Measurements from ENCODE around the gene MACO1.

The MACO1 gene

DNA sequence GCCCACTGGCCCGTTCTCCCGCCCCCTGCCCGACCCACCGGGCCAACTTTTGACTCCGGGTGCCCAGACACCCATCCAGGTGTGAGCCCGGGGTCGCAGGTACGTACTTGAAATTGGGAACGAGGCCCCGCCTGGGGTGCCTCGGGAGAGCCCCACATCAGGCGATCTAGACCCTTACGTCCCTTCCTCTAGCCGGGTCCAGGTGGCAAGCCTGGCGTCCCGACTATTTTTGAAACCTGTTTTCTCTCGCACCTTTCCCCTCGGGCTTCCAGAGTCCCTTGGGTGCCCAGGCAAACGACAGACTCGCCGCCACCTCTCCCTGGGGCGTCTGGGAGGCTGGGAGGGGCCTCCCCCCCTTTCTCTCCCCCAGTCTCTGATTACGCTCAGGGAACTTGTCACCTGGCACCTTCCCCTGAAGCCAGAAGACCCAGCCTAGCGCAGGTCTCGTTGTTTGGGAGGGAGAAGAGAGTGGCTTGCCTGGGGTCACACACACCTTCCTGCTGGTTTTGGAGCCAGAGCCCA is 113.6 kb downstream of the MACO1 start:
- DNase-seq = no peak

- DNase-seq = no peak
Measured at GRCh38 chr1:25544819-25545218, 114.1 kb downstream of the MACO1 start.

DNA sequence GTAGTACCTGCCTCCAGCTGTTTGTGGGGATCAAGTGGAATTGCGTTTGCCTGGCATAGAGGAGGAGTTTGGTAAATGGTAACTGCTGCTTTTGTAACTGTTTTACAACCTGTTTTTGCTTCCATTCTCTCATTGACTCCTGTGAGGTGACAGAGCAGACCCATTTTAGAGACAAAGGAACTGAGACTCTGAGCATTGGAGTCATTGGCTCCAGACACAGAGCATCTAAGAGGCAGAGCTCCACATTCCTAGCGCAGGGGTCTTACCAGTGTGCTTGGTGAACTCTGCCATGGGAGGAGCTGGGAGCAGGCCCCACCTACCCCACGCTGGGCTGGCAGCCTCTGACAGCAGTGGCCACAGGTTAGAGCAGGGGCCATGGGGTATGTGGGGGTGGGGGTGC is 115.1 kb downstream of the MACO1 start:
- DNase-seq = no peak

DNA sequence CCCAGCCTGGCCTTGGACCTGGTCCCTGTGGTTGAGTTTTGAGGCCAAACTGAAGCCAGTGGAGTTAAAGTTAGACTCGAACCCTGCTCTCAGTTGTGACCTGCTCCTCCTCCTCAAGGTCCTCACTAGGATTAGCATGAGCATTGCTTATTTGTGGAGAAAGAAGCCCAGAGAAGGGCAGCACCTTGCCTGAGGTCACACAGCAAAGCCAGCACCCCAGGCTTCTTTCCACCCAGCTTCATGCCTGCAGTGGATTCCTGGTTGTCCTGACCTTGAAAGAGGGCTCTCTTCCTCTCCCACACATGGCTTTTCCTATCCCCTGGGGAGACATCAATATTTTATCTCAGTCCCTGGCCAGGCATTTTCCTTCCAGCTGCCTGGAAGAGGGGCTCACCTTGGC is 115.5 kb downstream of the MACO1 start:
- no peak for DNase-seq

- DNase-seq = no peak
Measured at GRCh38 chr1:25548601-25549000, 117.9 kb downstream of the MACO1 start.

DNA sequence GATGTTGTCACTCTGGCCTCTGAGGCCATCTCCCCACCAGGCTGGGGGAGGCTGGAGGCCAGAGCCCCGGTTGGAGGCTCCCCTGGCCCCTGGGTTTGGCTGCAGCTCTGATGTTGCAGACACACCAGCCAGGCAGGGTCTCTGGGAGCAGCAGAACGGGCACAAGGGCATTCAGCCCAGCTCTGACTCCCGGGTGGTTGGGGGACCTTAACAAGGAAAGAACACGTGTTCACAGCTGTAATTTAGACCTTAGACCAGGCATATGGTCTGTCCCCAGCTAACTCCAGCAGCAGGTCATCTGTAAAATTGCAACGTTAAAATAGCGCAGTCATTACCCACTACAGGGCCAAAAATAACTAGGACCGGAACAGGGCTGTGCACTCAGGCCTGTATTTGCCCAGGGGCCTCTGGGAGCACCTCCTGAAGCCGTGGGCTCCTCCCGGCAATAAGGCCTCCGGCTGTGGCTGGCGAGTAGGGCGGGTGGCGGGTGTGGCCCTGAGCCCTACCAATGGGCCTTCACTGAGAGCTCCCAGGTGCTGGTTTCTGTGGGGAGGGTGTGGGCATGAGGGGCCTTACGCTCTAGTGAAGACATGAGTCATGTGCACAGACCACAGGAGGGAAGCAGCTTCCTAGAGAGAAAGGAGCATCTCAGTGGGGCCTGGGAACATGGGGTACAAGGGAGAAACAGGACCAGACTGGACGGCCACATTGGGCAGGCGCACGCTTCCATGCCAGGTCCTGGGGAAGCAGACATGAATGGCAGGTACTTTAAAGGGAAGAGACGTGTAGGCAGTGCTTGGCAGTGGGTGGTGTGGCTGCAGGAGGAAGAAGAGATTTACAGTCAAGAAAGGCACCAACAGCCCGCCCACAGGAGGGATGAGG is 118.8 kb downstream of the MACO1 start:
- peak; percentile 59 for DNase-seq
